Activated CD8-positive, alpha-beta T cell treated with anti-CD3 and anti-CD28 coated beads, Interleukin-2, amount 10 ng/mL, durations not matched to agents 7 days and 5 days (primary cell): ENCODE measurements around the gene RPUSD1. TPM values are rescaled to one million over a fixed set of nuclear protein-coding genes. Genes with fewer than 3 reads are reported as not detected.

Source experiments
- ATAC-seq: fragments of 150-1000 bp; cut with Tn5 transposase; one replicate; pipeline ENCODE4 v1.10.0; 2021; ENCODE audit warnings: moderate library complexity
- CTCF ChIA-PET: fragments of 350-600 bp; sonication (Branson Sonifier 250); formaldehyde crosslinking; loops from one replicate; lab custom pipeline; 2021; ENCODE audit warnings: antibody characterized with exemption; lab: Charles Lee
- POLR2A ChIA-PET: fragments of 350-600 bp; sonication (Branson Sonifier 250); formaldehyde crosslinking; loops from one replicate; lab custom pipeline; 2021; ENCODE audit warnings: antibody characterized with exemption; lab: Charles Lee
- DNase-seq: peaks from one replicate; pipeline ENCODE4 v3.0.0-alpha.2; 2020
- H3K27ac Mint-ChIP-seq: one replicate; pipeline ENCODE4 v1.8.0; 2021; ENCODE audit warnings: mild to moderate bottlenecking, mixed read lengths
- H3K27me3 Mint-ChIP-seq: one replicate; pipeline ENCODE4 v1.8.0; 2021; ENCODE audit warnings: low read depth, mixed read lengths
- H3K36me3 Mint-ChIP-seq: one replicate; pipeline ENCODE4 v1.8.0; 2021; ENCODE audit warnings: low read depth, mixed read lengths
- H3K4me1 Mint-ChIP-seq: one replicate; pipeline ENCODE4 v1.8.0; 2021; ENCODE audit warnings: low read depth, mixed read lengths
- H3K4me3 Mint-ChIP-seq: one replicate; pipeline ENCODE4 v1.8.0; 2021; ENCODE audit warnings: mild to moderate bottlenecking, mixed read lengths
- H3K9me3 Mint-ChIP-seq: one replicate; pipeline ENCODE4 v1.8.0; 2022; ENCODE audit warnings: mixed read lengths; ENCODE audit not compliant: insufficient read depth
- total RNA-seq, 2 experiments: library from RNA; stranded (reverse); gene quantifications; one replicate each; pipeline ENCODE4 v1.2.3, GENCODE V29; 2021

RPUSD1 gene
- total RNA-seq, 2 experiments from 2014 or later = 25.9 to 30.1 TPM

DNA sequence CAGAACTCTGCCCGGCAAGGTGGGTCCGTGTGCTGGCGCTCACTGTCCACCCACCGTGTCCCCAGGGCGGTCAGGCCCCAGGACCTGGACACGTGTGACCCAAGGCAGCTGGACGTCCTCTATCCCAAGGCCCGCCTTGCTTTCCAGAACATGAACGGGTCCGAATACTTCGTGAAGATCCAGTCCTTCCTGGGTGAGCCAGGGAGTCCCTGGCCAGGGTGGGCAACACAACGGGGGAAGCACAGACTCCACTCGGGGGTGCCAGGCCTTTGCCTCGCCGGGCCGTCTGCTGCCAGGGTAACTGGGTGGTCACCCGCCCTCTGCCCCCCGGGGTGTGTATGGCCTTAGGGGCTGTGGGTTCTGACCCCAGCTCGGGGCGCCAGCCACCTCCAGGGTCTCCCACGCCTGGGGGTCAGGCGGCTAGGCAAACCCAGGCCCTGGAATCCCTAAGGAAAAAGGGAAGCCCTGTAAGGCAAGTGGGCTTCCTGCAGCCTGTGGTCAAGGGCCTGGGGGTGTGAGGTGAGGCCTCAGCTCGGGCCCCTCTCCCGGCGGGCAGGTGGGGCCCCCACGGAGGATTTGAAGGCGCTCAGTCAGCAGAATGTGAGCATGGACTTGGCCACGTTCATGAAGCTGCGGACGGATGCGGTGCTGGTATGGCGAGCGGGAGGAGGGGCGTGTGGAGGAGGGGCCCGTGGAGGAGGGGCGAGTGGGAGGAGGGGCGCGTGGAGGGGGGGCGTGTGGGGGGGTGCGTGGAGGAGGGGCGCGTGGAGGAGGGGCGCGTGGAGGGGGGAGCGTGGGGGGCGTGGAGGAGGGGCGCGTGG, 21.2 kb downstream of the RPUSD1 start:
- Mint-ChIP-seq H3K4me3 (no peak overlapping the region), H3K27ac (no peak overlapping the region), H3K4me1 (no peaks in the 10 kb centered on the region), H3K9me3 (no peaks in the 10 kb centered on the region), H3K27me3 (no peaks in the 10 kb centered on the region), H3K36me3 (no peaks in the 10 kb centered on the region)
- POLR2A ChIA-PET = interaction anchor here (0.7 kb wide), 1 partner anchor 203 kb away, joined by 3 read pairs; no protein-coding TSS in a partner anchor
- ATAC-seq = no peak
- CTCF ChIA-PET = no interaction called here
- DNase-seq = no peak

GRCh38 chr16:766008-766819, 22.0 kb downstream of the RPUSD1 start:
- H3K27me3 Mint-ChIP-seq = no peaks in the 10 kb centered on the region
- no peak overlapping the region for H3K4me3 Mint-ChIP-seq
- no peak overlapping the region for H3K27ac Mint-ChIP-seq
- no peak for DNase-seq
- no peaks in the 10 kb centered on the region for H3K36me3 Mint-ChIP-seq
- ChIA-PET POLR2A (interaction anchor here (0.7 kb wide), 2 partner anchors 204 to 836 kb away, joined by 3 read pairs; no protein-coding TSS in a partner anchor), CTCF (no interaction called here)
- no peaks in the 10 kb centered on the region for H3K4me1 Mint-ChIP-seq
- ATAC-seq = no peak
- H3K9me3 Mint-ChIP-seq = no peaks in the 10 kb centered on the region

GRCh38 chr16:765488-765865, 22.7 kb downstream of the RPUSD1 start:
- Mint-ChIP-seq H3K4me3 (no peak overlapping the region), H3K27ac (no peak overlapping the region), H3K36me3 (no peaks in the 10 kb centered on the region), H3K4me1 (no peaks in the 10 kb centered on the region), H3K27me3 (no peaks in the 10 kb centered on the region), H3K9me3 (no peaks in the 10 kb centered on the region)
- POLR2A ChIA-PET = no interaction called here
- DNase-seq = no peak
- CTCF ChIA-PET = no interaction called here
- no peak for ATAC-seq

GRCh38 chr16:764848-765487, 23.2 kb downstream of the RPUSD1 start:
- Mint-ChIP-seq H3K36me3 (no peaks in the 10 kb centered on the region), H3K4me1 (no peaks in the 10 kb centered on the region), H3K4me3 (no peak overlapping the region), H3K9me3 (no peaks in the 10 kb centered on the region), H3K27me3 (no peaks in the 10 kb centered on the region), H3K27ac (no peak overlapping the region)
- ChIA-PET CTCF (no interaction called here), POLR2A (no interaction called here)
- no peak for DNase-seq
- no peak for ATAC-seq

GRCh38 chr16:764184-764750, 23.9 kb downstream of the RPUSD1 start:
- no peak overlapping the region for H3K4me3 Mint-ChIP-seq
- no peaks in the 10 kb centered on the region for H3K9me3 Mint-ChIP-seq
- DNase-seq (no peak), ATAC-seq (no peak)
- no peaks in the 10 kb centered on the region for H3K4me1 Mint-ChIP-seq
- POLR2A ChIA-PET = no interaction called here
- H3K36me3 Mint-ChIP-seq = no peaks in the 10 kb centered on the region
- CTCF ChIA-PET = no interaction called here
- no peak overlapping the region for H3K27ac Mint-ChIP-seq
- H3K27me3 Mint-ChIP-seq = no peaks in the 10 kb centered on the region

- Mint-ChIP-seq H3K4me3 (no peak overlapping the region), H3K9me3 (no peaks in the 10 kb centered on the region), H3K27me3 (no peaks in the 10 kb centered on the region), H3K36me3 (no peaks in the 10 kb centered on the region), H3K4me1 (no peaks in the 10 kb centered on the region), H3K27ac (no peak overlapping the region)
- ChIA-PET CTCF (no interaction called here), POLR2A (no interaction called here)
- ATAC-seq (peak; percentile 17), DNase-seq (no peak)
Observed at GRCh38 chr16:763369-764183, 24.6 kb downstream of the RPUSD1 start.

- Mint-ChIP-seq H3K4me3 (no peak overlapping the region), H3K9me3 (no peaks in the 10 kb centered on the region), H3K27me3 (peaks cover 1% of the 10 kb centered on the region), H3K27ac (no peak overlapping the region), H3K4me1 (peaks cover 2% of the 10 kb centered on the region), H3K36me3 (no peaks in the 10 kb centered on the region)
- POLR2A ChIA-PET = no interaction called here
- DNase-seq (no peak), ATAC-seq (no peak)
- CTCF ChIA-PET = no interaction called here
Observed at GRCh38 chr16:762595-763268, 25.4 kb downstream of the RPUSD1 start.

DNA sequence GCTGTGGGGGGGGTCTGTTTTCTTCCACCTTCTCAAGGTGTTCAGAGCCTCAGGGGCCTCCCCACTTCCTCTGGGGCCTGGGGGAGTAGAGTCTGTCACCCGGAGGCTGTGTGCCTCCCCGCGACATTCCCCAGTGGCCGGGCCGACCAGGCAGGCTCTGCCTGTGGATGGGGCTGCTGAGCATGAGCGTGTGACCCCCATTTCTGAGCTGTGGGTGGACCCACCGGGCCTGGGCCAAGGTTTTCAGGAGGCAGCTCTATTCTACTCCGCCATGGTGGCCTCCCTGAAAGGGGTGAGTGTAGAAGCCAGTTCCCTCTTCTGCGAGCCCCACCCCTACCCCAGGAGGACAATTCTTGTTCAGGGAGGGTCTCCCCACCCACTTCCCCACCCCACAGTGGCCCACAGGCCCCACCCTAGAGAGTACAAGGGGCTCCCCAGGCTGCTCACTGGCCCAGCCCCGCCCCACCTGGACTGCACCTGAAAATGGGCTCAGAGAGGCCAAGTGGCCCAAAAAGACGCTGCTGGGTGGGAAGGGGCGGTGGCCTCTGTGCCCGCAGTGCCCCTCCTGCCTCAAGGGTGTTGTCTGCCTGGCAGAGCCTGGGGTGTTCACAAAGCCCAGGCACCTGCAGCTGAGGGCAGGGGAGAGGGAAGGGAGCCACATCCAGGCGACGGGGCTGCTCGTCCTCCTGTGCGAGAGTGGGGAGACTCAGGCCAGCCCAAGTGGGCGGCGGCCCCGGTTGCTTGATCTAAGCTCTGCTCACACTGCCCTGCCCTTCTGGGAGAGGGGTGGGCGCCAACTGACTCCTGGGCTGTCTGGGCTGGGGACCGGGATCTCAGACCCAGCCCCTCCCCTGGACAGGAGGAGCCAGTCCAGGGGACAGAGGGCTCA, 26.3 kb downstream of the RPUSD1 start:
- peaks cover 5% of the 10 kb centered on the region for H3K4me1 Mint-ChIP-seq
- no peak for DNase-seq
- H3K36me3 Mint-ChIP-seq = no peaks in the 10 kb centered on the region
- ChIA-PET CTCF (no interaction called here), POLR2A (no interaction called here)
- H3K9me3 Mint-ChIP-seq = no peaks in the 10 kb centered on the region
- H3K27me3 Mint-ChIP-seq = peaks cover 4% of the 10 kb centered on the region
- H3K4me3 Mint-ChIP-seq = no peak overlapping the region
- H3K27ac Mint-ChIP-seq = no peak overlapping the region
- ATAC-seq = no peak

- Mint-ChIP-seq H3K27ac (no peak within 1 kb of the TSS), H3K4me3 (no peak within 1 kb of the TSS), H3K4me1 (peaks cover 5% of the 10 kb centered on the region), H3K36me3 (no peaks in the 10 kb centered on the region), H3K9me3 (no peaks in the 10 kb centered on the region), H3K27me3 (peaks cover 4% of the 10 kb centered on the region)
- DNase-seq (no peak), ATAC-seq (no peak)
- CTCF ChIA-PET = no interaction called here
- POLR2A ChIA-PET = no interaction called here
Observed at GRCh38 chr16:760545-761343, 27.4 kb downstream of the RPUSD1 start, which contains the start of gene MSLN. TSS of gene MSLN (plus strand) at chr16:760734. CDS start at chr16:762681, 1,947 bp downstream.
